Stomach smooth muscle (tissue), 2 donors: Measurements from ENCODE around the gene CCL3.
"Not testable (repeated sequence)": the region's sequence is repeated elsewhere in the genome, so short reads cannot be mapped to it uniquely, and the experiment has no call there.

ENCODE experiments used
- H3K27ac ChIP-seq: one replicate; pipeline ENCODE4 v1.7.0; 2013; ENCODE audit warnings: mild to moderate bottlenecking, low read length, inconsistent platforms
- H3K27me3 ChIP-seq, 2 donors: one replicate each; pipeline ENCODE4 v1.7.0; 2013; ENCODE audit warnings: low read length in 2 of 2; ENCODE audit not compliant: insufficient read depth in 2 of 2, control insufficient read depth in 1 of 2
- H3K36me3 ChIP-seq, 2 donors: one replicate each; pipeline ENCODE4 v1.7.0; 2013; ENCODE audit warnings: low read length in 2 of 2; ENCODE audit not compliant: control insufficient read depth in 2 of 2, insufficient read depth in 2 of 2
- H3K4me1 ChIP-seq: one replicate; pipeline ENCODE4 v1.7.0; 2013; ENCODE audit warnings: low read length; ENCODE audit not compliant: control insufficient read depth, insufficient read depth
- H3K4me3 ChIP-seq, 2 donors: one replicate each; pipeline ENCODE4 v1.7.0; 2013; ENCODE audit warnings: low read length in 2 of 2
- H3K9ac ChIP-seq, 2 donors: one replicate each; pipeline ENCODE4 v1.7.0; 2013; ENCODE audit warnings: low read length in 2 of 2, mild to moderate bottlenecking in 1 of 2
- H3K9me3 ChIP-seq, 2 donors: one replicate each; pipeline ENCODE4 v1.7.0; 2013; ENCODE audit warnings: low read length in 2 of 2; ENCODE audit not compliant: control insufficient read depth in 2 of 2
- donor health status: healthy.
- donor health status: Pancreatic carcinoma.

Gene CCL3

DNA sequence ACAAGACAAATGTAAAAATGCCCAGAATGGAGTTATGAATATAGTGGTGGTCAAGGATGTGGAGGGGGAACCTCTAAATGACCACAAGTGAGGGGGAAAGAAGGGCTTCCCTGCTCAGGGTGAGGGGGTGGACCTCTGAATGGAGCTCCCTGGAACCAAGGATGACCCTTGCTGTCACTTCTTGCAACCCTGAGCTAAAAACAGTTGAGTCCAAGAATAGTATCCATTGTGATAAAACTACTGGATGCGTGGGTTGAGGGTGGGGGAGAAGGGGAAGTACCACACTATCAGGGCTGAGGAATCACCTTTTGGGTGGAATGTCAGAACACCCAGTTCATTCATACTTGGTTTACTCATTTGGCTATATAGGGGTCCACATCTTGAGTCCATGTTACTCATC, 9.1 kb upstream of the CCL3 start:
- not testable (repeated sequence) for H3K36me3 ChIP-seq, H3K9ac ChIP-seq, H3K4me1 ChIP-seq, H3K27me3 ChIP-seq, H3K27ac ChIP-seq, H3K9me3 ChIP-seq, H3K4me3 ChIP-seq

DNA sequence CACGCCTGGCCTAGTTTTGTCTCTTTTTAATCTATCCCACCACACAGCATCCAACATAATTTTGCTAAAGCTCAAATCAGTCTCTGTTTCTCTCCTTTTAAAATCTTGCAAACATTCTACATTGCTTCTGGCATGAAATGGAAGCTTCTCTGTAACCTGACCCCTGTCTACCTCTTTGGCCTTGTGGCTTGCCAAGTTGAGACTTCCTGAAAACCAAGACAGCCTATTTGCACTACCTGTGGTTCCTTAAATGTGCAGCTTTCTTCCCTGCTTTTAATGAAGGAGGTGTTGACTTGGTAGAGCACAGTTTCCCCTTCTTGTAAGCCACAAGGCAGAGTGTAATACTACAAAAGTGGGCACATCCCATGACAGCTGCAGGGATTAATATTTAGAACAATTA, 6.0 kb upstream of the CCL3 start:
- no peak overlapping the region for H3K4me3 ChIP-seq
- H3K27me3 ChIP-seq: peaks cover 0 to 2% of the 10 kb centered on the region in 2 donors
- H3K36me3 ChIP-seq: no peaks in the 10 kb centered on the region
- H3K27ac ChIP-seq: no peak overlapping the region
- H3K4me1 ChIP-seq: no peaks in the 10 kb centered on the region
- no peak overlapping the region for H3K9ac ChIP-seq
- H3K9me3 ChIP-seq: no peaks in the 10 kb centered on the region

DNA sequence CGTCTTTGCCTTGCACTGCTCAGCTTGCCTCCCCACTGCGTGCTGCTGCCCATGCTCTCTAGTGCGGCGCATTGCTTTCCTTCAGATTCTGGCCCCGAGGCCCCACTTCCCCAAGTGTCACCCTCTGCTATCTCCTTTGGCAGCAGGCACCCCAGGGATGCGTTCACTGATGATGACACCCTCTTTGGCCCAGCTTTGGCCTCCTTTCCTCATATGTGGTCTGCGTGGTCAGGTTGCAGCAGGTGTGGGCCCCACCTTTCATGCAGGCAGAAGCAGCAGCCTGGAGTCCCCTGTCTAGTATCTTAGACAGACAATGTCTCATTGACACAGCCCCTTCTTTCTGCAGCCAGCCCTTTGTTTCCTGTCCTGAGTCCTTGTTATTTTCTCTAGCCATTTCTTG, 4.8 kb upstream of the CCL3 start:
- Histone ChIP-seq H3K9ac (no peak overlapping the region), H3K27ac (no peak overlapping the region), H3K36me3 (no peaks in the 10 kb centered on the region), H3K4me3 (no peak overlapping the region), H3K27me3 (peaks cover 0 to 2% of the 10 kb centered on the region in 2 donors), H3K9me3 (no peaks in the 10 kb centered on the region), H3K4me1 (no peaks in the 10 kb centered on the region)

- Histone ChIP-seq H3K4me3 (no peak overlapping the region), H3K9me3 (no peaks in the 10 kb centered on the region), H3K27ac (no peak overlapping the region), H3K9ac (no peak overlapping the region), H3K27me3 (peaks cover 0 to 2% of the 10 kb centered on the region in 2 donors), H3K36me3 (no peaks in the 10 kb centered on the region), H3K4me1 (no peaks in the 10 kb centered on the region)
Measured at GRCh38 chr17:36094232-36094631, 4.3 kb upstream of the CCL3 start.

- H3K4me3 ChIP-seq, H3K9ac ChIP-seq, H3K27ac ChIP-seq, H3K36me3 ChIP-seq, H3K27me3 ChIP-seq, H3K9me3 ChIP-seq, H3K4me1 ChIP-seq: not testable (repeated sequence)
Measured at GRCh38 chr17:36092715-36093114, 2.8 kb upstream of the CCL3 start.

- Histone ChIP-seq H3K36me3 (no peaks in the 10 kb centered on the region), H3K4me1 (no peaks in the 10 kb centered on the region)
Measured at GRCh38 chr17:36092230-36092629, 2.3 kb upstream of the CCL3 start.

DNA sequence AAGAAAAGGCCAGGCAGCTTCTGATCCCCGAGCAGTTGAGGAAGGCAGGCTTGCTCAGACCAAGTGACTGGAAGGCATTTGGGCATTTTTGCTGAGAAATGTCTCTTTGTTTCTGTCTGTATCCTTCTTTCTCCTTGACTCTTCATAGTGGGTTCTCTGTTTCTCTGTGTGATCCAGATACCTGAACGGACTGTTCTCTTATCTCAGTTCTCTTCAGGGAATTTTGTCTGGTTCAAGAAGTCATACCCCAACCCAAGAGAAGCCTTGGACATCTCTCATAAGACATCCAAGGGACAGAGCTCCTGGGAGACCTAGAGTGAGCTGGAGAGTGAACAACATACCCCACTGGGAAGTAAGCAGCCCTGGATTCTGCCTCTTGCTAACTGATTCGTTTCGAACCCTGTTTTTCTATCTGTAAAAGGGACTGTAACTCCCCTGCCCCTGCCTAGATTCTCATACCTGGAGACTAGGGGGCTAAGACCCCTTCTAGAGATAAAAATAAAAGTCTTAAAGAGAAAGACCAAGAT, 541 bp downstream of the CCL3 start:
- Histone ChIP-seq H3K4me3 (no peak overlapping the region), H3K4me1 (no peaks in the 10 kb centered on the region), H3K9me3 (no peaks in the 10 kb centered on the region)

More at GRCh38 chr17:36092230-36092629, 2.3 kb upstream of the CCL3 start:
- Histone ChIP-seq H3K4me3 (no peak overlapping the region), H3K27ac (no peak overlapping the region), H3K9me3 (no peaks in the 10 kb centered on the region), H3K9ac (no peak overlapping the region), H3K27me3 (peaks cover 0 to 2% of the 10 kb centered on the region in 2 donors)

DNA sequence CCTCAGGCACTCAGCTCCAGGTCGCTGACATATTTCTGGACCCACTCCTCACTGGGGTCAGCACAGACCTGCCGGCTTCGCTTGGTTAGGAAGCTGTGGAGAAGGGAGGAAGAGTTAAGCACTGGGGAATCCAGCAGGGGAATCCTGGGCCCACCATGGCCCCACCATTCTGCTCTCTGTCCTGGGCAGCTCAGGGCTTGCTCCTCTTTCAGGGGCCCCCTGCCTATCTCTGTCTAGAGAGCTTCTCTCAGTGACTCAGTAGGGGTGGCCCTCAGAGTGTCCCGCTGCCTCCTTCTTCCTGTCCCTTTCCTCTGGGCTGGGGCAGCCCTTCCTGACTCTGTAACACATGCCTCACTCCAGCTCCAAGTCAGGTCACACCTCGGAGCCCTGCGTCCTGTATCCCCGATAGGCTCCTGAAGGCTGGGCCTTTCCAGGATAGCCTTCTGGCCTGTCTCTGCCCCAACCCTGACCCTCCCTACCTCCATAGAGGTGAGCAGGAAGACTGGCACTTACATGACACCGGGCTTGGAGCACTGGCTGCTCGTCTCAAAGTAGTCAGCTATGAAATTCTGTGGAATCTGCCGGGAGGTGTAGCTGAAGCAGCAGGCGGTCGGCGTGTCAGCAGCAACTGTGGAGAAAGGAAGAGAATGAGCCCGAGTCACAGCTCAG, 1.1 kb downstream of the CCL3 start:
- no peaks in the 10 kb centered on the region for H3K9me3 ChIP-seq
- H3K9ac ChIP-seq: no peak overlapping the region
- H3K27me3 ChIP-seq: peaks cover 0 to 2% of the 10 kb centered on the region in 2 donors
- H3K36me3 ChIP-seq: no peaks in the 10 kb centered on the region
- no peak overlapping the region for H3K27ac ChIP-seq
- H3K4me1 ChIP-seq: no peaks in the 10 kb centered on the region
- no peak overlapping the region for H3K4me3 ChIP-seq

More for the DNA sequence above, 541 bp downstream of the CCL3 start:
- H3K27me3 ChIP-seq: peaks cover 0 to 2% of the 10 kb centered on the region in 2 donors
- no peaks in the 10 kb centered on the region for H3K36me3 ChIP-seq
- H3K27ac ChIP-seq: no peak overlapping the region
- H3K9ac ChIP-seq: no peak overlapping the region

GRCh38 chr17:36087897-36088572, 1.9 kb downstream of the CCL3 start:
- H3K4me3 ChIP-seq, H3K4me1 ChIP-seq, H3K9ac ChIP-seq, H3K27ac ChIP-seq, H3K27me3 ChIP-seq, H3K36me3 ChIP-seq, H3K9me3 ChIP-seq: not testable (repeated sequence)

GRCh38 chr17:36087471-36087870, 2.5 kb downstream of the CCL3 start:
- H3K4me1 ChIP-seq, H3K4me3 ChIP-seq, H3K27me3 ChIP-seq, H3K27ac ChIP-seq, H3K9ac ChIP-seq, H3K36me3 ChIP-seq, H3K9me3 ChIP-seq: not testable (repeated sequence)

- Histone ChIP-seq H3K9ac (no peak overlapping the region), H3K9me3 (no peaks in the 10 kb centered on the region), H3K4me3 (no peak overlapping the region), H3K4me1 (no peaks in the 10 kb centered on the region), H3K27me3 (peaks cover 0 to 2% of the 10 kb centered on the region in 2 donors), H3K27ac (no peak overlapping the region), H3K36me3 (no peaks in the 10 kb centered on the region)
Measured at GRCh38 chr17:36086791-36087190, 3.2 kb downstream of the CCL3 start.
